ENCODE measurements around the gene RASA3.

Gene RASA3

DNA sequence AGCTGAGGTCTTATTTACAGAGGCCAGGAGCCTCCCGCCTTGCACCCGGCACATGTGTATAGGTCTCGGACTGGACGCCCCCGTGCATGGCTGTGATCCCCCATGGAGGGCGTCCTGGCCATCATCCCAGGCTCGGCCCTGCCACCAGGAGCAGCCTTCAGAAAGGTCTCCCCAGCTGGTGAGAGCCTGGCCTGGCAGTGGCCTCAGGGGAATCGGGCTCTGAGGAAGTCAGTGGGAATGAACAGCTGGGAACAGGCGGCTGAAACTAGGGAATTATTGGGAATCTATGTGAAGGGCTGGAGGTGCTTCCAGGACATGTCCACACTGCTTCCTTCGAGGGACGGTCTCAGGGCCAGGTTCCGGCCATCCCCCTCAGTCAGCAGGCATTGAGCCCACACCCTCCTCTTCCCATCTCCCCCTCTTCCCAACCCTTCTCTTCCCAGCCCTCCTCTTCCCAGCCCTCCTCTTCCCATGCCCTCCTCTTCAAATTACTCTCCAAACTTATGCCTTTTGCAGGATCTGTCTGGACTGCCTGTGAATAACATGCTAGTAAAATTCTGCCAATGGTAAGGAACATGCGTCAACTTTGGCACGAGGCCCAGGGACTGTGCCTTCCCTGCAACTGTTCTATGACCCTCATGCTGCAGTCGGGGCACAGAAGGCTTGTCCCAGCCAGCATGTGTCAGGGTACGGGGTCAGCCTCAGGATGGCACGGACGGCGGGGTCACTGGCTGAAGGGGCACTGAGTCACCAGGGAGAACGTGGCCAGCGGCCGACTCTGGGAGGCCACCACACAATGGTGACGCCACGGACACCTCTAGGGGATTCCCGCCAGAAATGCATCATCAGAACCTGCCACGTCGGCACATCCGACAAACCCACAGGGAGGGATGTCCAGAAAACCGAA is 134.3 kb downstream of the RASA3 start:
- TF ChIP-seq, protein P1, sequence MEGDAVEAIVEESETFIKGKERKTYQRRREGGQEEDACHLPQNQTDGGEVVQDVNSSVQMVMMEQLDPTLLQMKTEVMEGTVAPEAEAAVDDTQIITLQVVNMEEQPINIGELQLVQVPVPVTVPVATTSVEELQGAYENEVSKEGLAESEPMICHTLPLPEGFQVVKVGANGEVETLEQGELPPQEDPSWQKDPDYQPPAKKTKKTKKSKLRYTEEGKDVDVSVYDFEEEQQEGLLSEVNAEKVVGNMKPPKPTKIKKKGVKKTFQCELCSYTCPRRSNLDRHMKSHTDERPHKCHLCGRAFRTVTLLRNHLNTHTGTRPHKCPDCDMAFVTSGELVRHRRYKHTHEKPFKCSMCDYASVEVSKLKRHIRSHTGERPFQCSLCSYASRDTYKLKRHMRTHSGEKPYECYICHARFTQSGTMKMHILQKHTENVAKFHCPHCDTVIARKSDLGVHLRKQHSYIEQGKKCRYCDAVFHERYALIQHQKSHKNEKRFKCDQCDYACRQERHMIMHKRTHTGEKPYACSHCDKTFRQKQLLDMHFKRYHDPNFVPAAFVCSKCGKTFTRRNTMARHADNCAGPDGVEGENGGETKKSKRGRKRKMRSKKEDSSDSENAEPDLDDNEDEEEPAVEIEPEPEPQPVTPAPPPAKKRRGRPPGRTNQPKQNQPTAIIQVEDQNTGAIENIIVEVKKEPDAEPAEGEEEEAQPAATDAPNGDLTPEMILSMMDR (IDR thresholded peaks at IDR 0.05; ENCODE audit: low read depth, low read length) = no peak
- H3K4me3 ChIP-seq (ENCODE audit: low read depth, low read length) = no peak overlapping the region

DNA sequence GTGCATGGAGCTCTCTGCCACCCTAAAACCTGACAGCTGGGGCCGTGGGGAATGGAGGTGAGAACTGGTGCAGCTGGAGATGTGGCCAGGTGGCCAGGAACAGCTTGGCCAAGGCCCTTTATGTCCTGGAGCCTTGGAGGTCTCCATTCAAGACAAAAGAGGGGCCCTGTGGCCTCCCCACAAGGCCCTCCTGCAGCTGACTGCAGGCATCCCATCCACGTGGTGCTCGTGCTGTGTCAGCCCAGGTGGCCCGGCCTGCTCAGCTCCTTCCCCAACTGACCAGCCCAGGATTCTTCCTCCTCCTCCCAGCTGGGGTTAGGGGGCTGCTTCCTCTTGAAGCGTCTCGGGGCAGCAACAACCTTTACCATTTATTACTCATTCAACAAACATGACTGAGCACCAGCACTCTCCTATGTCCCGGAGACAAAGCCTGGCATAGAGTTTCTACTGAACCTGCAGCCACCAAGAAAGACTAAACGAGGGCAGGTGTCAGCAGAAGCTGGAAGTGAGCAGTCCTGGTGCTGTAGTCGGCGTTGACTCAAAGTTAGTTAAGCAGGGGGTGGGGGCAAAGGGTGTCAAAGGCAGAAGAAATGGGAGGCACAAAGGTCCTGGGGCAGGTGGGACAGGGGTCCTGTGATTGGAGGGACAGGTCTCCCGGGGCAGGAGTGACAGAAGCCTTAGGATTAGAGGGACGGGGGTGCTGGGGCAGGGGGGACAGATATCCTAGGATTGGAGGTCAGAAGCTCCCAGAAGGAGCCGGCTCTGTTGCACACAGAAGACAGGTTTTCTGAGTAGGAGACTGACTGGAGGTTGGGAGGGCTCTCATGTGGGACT is 135.3 kb downstream of the RASA3 start:
- TF ChIP-seq, protein P1 (IDR thresholded peaks at IDR 0.05; ENCODE audit: low read depth, low read length) = no peak

DNA sequence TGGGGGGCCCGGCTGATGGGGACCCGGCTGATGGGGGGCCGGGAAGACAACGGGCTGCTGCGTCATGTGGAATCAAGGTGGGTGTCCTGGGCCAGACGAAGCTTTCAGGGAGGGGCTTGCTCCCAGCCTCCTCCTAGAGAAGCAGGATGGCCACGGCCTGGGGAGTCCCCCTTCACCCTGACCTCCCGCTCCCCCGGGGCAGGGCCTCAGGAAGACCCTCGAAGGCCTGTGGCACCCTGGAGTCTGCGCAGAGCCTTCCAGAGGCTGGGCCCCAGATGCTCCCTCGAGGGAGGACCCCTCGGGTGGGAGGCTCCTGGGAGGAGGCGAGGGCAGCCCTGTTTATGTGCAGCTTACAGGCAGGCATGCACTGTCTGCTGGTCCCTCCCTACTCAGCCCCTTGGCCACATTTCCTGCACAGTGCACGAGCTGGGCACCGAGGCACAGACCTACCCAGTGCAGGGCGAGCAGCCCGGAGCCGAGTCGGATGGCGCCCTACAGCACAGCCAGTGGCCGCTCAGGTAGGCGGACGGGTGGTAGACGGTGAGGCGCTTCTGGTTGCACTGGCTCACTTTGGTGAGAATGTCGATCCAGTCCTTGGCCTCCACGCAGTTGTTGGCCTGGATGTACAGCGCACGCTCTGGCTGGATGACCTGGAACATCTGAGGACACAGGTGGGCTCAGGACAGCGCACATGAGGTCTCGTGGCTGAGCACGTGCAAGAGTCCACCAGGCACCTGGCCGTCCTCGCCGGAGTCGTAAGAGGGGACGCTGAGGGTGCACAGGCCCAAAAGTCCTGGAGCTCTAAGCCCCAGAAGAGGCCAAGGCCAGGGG is 136.1 kb downstream of the RASA3 start:
- TF ChIP-seq, protein P1 (IDR thresholded peaks at IDR 0.05; ENCODE audit: low read depth, low read length) = no peak
- no peak overlapping the region for H3K4me3 ChIP-seq (ENCODE audit: low read depth, low read length)

More for the DNA sequence above, 135.3 kb downstream of the RASA3 start:
- no peak overlapping the region for H3K4me3 ChIP-seq (ENCODE audit: low read depth, low read length)

DNA sequence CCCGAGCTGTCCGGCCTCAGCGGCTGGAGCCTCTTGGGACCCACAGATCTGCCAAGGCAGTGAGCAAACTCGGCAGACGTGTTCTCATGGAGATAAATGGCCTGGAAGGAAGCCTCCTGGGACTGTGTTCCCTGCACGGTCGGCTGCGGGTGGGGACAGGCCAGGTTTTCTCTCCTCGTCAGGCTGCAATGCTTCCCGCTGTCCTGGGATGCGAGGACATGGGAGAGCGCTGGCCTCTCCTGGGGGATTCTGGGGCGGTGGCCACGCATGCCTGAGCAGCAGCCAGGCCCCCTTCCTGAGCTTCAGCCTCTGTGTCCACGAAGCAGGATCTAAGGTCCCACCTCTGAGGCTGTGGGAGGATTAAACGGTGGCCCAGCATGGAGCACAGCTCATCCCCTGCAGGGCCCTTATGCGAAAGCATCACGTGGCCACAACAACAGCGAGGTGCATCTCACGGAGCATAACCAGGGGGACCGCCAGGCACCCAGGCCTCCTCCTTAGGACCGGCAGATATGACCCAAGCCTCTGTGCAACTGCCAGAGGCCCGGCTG is 137.3 kb downstream of the RASA3 start:
- no peak overlapping the region for H3K4me3 ChIP-seq (ENCODE audit: low read depth, low read length)
- TF ChIP-seq, protein P1 (IDR thresholded peaks at IDR 0.05; ENCODE audit: low read depth, low read length) = no peak

GRCh38 chr13:113992276-113993005 is 140.0 kb downstream of the RASA3 start:
- TF ChIP-seq, protein P1 (IDR thresholded peaks at IDR 0.05; ENCODE audit: low read depth, low read length) = no peak
- no peak overlapping the region for H3K4me3 ChIP-seq (ENCODE audit: low read depth, low read length)

GRCh38 chr13:113991676-113992179 is 140.7 kb downstream of the RASA3 start:
- H3K4me3 ChIP-seq (ENCODE audit: low read depth, low read length) = no peak overlapping the region

More at GRCh38 chr13:113991676-113992179, 140.7 kb downstream of the RASA3 start:
- TF ChIP-seq, protein P1 (IDR thresholded peaks at IDR 0.05; ENCODE audit: low read depth, low read length) = no peak
